ENCODE data around the gene EPHA6.

GRCh38 chr3:97074546-97074945 is 260.2 kb downstream of the EPHA6 start:
- no peak for TF ChIP-seq EZH2 (IDR thresholded peaks at IDR 0.05; ENCODE audit: insufficient read depth, poor library complexity, severe bottlenecking)
- no peak for TF ChIP-seq EZH2phosphoT487 (IDR thresholded peaks at IDR 0.05; ENCODE audit: insufficient read depth, low read depth)

All from GM23248 (cell line).